Measurements from ENCODE around the gene GNG7.
"Not testable (repeated sequence)": the region's sequence is repeated elsewhere in the genome, so short reads cannot be mapped to it uniquely, and the experiment has no call there.

The GNG7 gene

DNA sequence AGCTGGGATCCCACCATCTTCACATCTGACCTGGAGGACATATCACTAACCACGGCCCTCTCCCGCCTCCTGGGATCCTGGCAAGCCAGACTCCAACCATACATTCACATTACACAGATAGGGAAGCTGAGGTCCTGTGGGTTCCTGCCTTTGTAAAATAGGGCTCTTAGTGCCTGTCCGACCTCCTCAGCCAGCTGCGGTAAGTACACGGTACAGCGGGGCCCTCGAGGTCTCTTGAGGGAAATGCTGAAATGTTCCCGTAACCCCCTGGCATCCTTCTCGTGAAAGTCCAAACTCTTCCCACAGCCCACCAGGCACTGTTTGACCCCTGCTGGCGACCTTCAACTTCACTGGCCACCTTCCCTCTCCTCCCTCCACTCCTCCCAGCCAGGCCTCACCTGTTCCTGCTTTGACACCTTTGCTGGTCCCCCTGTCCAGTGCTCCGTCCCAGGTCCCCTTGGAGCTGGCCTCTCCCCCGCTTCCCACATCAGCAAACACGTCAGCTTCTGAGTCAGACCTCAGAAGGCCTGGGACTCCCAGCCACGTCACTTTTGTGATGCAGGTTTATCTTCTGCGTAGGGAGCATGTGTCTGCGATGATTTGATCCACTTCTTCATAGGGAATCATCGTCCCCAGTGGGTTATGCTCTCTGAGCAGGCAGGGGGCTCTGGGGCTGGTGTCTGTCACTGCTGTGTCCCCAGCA, 8.8 kb upstream of the GNG7 start:
- no peak for DNase-seq

DNA sequence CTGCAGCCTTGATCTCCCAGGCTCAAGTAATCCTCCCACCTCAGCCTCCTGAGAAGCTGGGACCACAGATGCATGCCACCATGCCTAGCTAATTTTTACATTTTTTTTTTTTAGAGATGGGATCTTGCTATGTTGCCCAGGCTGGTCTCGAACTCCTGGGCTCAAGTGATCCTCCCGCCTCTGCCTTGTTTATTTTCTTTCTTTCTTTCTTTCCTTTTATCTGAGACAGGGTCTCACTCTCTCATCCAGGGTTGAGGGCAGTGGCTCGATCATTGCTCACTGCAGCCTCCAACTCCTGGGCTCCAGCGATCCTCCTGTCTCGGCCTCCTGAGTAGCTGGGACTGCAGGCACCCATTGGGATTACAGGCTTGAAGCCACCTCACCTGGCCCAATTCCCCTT, 3.8 kb upstream of the GNG7 start:
- no peak for DNase-seq

DNA sequence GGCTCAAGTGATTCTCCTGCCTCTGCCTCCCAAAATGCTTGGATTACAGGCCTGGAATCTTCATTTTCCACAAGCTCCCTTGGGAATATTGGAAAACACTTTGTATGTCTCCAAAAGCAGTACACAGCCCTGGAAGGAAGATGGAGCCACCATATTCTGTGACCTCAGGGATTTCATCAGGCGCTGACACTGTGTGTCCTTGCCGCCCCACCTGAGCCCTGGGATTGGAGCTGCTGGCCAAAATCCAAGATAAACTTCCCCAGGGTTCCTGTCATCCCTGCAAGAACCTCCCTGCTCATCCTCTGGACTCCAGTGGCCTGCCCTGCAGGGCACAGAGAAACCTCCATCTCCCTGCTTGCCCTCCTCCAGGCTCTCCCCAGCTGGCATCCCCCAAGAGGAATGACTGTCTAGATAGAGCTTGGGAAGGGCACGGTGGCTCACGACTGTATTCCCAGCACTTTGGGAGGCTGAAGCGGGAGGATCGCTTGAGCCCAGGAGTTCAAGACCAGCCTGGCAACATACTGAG, 1.3 kb upstream of the GNG7 start:
- no peak for DNase-seq

DNA sequence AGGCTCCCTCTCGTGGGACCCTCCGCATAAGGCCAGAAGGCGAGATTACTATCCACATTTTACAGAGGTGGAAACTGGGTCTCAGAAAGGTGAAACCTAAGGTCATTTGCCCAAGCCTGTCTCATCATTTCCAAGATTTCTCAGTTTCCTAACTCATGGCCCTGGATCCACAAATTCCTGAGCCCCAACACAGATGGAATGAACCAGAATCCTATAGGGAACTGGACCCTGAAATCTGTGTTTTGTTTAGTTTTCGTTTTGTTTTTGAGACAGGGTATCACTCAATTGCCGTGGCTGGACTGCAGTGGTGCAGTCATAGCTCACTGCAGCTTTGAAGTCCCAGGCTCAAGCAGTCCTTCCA, 563 bp upstream of the GNG7 start:
- no peak for DNase-seq

DNA sequence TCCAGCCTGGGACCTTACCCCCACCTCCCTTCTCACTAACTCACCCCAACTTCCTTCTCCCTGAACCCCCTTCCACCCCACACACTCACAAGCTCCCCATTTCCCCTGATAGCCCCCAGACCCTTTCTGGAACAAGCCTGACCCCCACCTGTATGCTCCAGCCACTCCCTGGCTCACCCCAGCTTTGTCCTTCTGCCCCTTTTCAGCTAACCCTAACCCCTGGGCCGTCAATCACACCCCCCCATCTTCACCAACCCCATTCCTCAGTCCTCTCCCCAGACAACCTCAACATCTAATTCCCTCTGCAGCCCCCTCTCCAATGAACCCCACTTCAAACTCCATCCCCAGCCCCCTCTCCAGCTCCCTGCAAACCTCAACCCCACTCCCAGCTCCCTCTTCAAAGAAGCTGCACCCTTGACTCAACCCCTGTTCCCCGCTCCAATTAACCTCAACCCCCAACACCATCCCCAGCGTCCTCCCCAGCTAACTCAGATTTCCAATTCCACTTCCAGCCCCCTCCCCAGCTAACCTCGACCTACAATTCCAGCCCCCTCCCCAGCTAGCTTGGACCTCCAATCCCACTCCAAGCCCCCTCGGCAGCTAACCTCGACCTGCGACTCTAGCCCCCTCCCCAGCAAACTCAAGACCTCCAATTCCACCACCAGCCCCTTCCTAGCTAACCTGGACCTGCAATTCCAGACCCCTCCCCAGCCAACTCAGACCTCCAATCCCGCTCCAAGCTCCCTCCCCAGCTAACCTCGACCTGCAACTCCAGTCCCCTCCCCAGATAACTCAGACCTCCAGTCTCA, 929 bp downstream of the GNG7 start:
- DNase-seq = no peak

DNA sequence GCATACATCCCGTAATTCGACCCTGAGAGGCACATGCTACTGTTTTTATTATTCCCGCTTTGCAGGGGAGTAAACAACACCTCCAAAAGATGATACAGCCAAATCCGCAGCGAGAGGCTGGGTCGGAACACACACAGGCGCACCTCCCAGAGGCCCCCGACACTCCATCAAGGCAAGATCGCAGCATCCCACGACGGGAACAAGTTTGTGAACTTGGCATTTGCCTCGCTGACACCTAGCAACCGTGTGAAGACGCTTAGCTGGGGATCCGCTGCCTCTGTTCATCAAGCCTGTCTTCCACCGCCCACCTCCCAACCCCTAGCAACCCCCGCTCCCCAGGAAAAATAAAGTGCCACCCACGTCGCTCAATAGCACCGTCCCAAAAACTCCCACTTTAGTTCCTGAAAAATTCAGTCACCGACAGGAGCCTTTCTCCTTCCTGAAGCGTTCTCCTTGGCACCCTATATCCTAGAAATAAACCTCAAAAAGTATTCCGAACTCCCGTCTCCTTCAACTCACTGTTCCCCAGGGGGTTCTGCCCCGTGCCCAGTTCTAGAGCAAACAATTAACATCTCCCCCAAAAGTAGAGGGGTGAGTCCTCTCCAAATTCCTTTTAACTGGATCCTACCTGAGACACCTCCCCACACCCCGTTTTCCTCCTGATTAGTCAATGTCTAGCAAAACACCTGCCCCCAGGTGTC, 1.7 kb downstream of the GNG7 start:
- no peak for DNase-seq

DNA sequence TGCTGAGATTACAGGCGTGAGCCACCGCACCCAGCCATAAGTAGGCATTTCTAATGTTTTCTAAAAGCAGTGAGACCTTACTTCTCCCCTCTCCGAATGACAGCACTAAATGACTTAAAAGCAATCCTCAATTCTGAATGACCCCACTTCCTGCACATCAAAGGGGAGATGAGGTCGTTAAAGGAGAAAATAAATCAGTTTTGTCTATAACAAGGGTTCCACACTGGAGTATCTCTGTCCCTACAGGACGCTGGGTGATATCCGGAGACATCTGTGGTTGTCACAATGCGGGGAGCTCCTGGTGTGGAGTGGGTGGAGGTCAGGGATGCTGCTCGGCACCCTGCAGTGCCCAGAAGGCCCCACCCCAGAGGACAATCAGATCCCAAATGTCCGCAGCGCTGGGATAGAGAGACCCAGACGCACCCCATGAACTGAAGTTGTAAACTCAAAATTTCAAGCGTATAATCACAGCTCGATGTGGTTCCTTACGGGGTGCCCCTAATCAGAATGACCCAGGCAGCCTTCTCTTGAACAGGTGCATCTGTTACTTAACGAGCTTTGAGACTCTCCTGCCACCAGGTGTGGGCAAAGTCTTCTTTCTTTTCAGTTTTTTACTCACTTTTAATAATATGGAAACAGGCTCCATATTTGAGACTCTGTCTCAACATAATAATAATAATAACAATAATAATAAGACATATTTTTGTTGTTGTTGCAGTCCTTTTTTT, 2.9 kb downstream of the GNG7 start:
- DNase-seq = no peak

DNA sequence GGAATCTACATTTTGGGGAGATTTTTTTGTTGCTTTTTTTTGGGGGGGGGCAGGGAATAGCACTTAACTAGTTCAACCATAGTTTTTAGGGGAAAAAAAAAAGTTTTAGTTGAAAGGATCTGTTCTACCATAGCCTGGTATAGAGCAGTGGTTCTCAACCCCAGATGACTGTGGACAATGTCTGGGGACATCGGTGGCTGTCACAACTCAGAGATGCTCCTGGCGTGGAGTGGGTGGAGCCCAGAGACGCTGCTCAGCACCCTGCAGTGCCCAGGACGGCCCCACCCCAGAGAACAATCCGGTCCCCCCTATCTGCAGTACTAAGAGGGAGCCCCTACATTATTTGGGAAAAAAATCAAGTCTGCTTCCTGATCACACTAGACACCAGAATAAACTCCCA, 8.3 kb downstream of the GNG7 start:
- DNase-seq = no peak

DNA sequence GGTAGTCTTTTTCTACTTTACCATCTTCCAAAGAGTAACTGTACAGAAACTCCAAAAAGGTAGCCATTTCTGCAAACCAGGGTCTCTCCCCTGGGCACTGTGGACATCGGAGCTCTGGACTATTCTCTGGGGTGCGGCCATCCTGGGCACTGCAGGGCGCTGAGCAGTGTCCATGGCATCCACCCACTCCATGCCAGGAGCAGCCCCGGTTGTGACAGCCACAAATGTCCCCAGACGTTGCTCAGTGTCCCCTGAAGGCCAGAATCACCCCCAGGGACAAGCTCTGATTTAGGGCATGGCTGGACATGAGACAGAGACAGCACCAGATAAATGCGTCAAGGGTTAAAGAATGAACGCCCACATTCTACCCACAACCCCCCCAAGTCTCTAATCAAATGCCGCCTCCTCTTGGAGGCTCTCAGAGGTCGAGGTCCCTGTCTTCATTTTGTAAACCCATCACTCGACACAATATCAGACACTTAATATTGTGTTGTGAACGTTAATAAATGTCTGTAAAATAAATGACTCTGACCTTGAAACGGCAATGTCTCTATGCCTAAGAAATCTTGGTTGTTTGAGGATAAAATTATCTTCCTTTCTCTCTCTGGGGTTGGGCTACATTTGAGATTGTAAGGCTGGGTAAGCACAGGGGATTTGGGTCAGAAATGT, 8.9 kb downstream of the GNG7 start:
- no peak for DNase-seq

DNA sequence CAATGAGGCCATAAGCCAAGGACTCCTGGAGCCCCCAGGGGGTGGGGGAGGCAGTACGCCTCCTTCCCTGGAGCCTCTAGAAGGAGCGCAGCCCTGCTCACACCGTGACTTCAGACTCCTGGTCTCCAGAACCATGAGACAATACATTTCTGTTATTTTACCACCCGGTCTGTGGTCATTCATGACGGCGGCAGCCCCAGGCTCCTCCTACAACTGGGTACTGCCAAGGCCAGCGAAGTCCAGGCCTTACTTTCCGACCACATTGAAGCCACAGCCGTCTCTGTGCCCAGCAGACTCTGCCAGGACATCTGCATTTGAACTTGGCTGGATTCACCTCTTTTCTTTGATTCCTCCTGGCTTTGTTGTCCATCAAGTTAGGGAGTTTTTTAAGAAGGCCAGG, 10.5 kb downstream of the GNG7 start:
- DNase-seq = no peak

DNA sequence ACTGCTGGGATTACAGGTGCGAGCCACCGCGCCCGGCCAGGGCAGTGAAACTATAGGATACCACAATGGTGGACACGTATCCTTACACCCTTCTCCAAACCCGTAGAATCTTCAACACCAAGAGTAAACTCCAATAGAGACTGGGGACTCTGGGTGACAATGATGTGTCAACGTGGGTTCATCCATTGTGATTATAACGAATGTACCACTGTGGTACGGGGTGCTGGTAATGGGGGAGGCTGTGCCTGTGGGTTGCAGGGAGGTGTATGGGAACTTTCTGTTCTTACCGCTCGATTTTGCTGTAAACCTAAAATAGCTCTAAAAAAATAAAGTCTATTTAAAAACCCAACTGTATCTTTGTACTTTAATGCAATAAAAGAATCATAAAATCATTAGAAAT, 11.6 kb downstream of the GNG7 start:
- DNase-seq = no peak

DNA sequence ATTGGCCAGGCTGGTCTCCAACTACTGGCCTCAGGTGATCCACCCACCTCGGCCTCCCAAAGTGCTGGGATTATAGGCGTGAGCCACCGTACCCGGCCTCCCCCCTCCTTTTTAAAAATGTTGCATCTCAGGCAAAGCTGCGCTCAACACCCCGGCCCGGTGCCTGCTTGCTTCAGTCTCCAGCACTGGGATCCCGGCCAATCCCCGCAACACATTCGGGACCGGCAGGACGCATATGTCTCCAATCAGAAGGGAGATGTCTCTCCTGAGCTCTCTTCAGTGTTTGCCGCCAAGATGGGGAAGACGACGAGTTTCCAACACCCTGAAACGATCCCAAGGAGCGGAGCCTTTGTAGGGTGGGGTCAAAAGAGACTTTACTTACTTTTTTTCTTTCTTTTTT, 16.1 kb downstream of the GNG7 start:
- DNase-seq = no peak

DNA sequence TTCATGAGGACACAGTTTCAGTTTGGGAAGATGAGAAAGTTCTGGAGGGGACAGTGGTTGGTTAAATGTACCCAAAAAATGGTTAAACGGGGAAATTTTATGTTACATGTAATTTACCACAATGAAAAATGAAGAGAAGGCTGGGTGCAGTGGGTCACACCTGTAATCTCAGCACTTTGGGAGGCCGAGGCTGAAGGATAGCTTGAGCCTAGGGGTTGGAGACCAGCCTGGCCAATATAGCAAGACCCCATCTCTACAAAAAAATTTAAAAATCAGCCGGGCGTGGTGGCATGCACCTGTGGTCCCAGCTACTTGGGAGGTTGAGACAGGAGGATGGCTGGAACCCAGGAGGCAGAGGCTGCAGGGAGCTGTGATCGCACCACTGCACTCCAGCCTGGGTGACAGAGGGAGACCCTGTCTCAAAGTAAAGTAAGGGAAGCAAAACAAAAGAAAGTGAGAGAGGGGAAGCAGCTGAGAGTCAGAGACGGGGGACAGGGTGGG, 17.2 kb downstream of the GNG7 start:
- DNase-seq = no peak

DNA sequence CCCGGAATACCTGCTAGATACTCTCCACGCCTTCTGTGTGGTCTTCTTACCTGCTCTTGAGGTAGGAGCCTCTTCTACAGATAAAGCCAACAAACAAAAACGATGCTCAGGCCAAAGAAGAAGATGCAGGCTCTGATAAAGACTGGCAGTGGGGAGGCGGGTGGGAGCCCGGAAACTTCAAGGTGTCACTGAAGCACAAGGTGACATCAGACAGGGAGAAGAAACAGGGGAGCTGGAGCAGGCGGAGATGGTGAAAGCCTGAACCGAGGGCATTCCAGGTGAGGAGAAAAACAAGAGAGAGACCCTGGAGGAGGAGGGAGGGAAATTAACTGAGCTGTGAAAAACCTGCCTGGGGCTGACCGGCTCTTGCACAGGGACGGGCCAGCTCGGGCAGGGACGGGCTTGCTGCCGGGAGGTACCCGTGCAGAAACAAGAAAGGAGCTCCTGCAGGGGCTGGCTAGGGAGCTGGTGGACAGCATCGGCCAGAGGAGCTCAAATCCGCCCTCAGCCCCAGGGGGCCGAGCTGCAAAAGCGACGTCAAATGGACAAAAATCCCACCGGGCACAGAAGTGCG, 19.0 kb downstream of the GNG7 start:
- DNase-seq = no peak

DNA sequence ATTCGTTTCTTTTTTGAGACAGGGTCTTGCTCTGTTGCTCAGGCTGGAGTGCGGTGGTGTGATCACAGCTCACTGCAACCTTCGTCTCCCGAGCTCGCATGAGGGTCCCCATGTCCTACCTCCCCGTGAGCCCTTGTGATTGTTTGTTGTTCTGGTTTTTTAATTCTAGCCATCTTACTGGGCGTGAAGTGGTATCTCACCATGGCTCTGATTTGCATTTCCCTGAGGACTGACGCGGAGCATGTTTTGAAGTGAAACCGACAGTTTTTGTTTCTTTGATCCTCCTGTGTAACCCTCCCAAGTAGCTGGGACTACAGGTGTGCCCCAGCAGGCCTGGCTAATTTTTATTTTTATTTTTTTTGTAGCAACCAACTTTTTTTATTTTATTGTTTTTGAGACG, 21.7 kb downstream of the GNG7 start:
- no peak for DNase-seq

DNA sequence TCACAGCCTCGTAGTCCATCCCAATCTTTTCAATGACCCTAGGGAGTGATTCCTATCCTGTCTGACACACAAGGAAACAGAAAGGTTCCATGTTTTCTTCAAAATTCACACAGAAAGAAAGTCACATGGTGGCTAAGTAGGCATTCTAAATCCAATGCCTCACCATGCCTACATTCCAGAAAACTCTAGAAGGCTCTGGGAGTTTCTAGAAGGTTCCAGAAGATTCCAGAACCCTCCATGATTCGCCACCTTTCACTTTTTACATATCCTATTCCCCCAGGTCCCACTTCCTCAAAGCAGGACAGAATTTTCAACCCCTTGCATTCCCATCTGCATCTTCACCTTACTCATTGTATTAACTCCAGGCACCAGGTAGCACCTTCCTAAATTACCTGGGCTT, 23.1 kb downstream of the GNG7 start:
- no peak for DNase-seq

DNA sequence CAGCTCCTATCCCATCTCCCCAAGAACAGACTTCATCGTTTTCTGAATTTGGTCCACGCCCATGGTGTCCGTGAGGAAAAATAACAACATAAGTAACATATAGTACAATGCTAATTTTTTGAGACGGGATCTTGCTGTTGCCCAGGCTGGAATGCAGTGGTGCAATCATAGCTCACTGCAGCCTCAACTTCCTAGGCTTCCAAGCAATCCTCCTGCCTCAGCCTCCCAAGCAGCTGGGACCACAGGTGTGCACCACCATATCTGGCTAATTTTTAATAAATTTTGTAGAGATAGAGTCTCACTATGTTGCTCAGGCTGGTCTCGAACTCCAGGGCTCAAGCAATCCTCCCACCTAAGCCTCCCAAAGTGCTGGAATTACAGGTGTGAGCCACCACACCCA, 23.5 kb downstream of the GNG7 start:
- not testable (repeated sequence) for DNase-seq

DNA sequence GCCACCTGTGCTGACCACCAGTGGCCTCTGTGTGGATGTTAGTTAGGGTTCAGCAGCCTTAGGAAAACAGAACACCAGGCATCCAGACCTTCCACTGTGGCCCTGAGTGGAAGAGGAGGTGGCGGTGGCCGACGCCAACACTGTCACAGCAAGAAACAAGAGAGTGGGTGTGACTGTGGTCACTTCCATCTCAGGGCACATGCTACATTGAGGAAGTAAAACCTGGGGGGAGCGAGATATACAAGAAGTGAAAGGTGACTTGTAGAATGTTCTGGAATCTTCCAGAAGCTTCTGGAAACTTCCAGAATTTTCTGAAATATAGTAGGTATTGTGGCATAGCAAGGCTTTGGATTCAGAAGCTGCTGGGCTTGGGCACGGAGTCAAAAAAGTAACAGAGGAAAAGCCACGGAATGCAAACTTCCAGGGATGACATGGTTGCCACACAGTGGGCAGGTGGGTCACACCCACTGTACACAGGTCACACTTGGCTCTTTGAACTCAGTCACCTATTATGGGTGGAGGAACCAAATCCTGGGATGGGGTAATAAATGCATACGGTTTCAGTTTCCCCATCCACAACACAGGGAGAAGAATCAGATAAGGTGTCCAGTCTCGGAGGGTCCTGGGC, 24.3 kb downstream of the GNG7 start:
- no peak for DNase-seq

DNA sequence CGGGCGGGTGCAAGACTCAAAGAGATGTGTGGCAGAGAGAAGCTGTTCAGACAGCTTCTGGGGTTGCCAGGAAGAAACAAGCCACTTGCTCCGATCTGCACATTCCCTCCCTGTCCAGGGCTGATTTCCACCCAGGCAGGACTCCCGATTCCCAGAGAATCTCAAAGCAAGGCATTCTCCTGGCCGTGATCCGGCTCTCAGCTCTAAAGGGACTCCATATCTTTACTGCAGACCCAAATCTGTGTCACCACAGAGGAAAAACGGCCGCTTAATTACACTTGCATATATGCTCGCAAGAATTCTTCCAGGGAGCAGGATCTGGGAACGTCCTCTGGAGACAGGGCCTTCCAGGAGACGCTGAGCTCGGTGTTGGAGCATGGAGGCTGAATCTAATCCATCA, 25.7 kb downstream of the GNG7 start:
- DNase-seq = no peak

DNA sequence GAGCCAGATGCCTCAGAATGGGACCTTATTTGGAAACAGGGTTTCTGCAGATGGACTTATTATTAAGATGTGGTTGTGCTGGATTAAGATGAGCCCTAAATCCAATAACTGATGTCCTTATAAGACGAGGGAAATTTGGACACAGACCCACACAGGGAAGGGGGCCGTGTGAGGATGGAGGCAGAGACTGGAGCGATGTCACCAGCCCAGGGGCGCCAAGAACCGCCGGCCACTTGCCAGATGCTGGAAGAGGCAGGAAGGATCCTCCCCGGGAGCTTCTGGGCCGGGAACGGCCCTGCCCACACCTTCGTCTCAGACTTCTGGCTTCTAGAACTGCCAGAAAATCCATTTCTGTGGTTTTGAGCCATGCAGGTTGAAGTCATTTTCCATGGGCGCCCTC, 26.6 kb downstream of the GNG7 start:
- no peak for DNase-seq

DNA sequence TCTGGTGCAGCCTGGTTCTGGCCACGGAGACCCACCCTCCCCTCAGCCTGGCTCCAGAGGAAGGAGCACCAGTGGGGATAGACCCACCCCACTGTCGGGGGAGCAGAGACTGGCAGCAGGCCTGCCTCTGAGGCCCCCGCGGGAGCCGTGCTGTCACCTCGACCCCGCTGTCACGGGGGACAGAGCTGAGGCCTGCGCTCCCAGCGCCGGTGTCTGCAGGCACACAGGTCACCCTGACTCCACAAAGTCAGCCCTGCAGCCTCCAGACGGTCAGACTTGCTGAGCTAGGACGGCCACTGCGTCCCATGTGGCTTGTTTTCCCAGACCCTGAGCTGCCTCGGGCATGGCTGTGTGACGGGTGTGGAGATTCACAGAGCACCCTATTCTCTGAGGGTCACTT, 32.3 kb downstream of the GNG7 start:
- no peak for DNase-seq

Measured in activated CD8-positive, alpha-beta memory T cell treated with anti-CD3 and anti-CD28 coated beads for 24 hours (primary cell).